ENCODE measurements around the gene KIF3B. TPM values are rescaled to one million over a fixed set of nuclear protein-coding genes. Genes with fewer than 3 reads are reported as not detected.
"Not testable (repeated sequence)": the region's sequence is repeated elsewhere in the genome, so short reads cannot be mapped to it uniquely, and the experiment has no call there.

Gene KIF3B
- total and polyA plus RNA-seq, 2 of the 13 experiments (the other 11 are each of a cell fraction or from before 2014, with no cell fraction given), result 23.6 to 28.8 TPM

DNA sequence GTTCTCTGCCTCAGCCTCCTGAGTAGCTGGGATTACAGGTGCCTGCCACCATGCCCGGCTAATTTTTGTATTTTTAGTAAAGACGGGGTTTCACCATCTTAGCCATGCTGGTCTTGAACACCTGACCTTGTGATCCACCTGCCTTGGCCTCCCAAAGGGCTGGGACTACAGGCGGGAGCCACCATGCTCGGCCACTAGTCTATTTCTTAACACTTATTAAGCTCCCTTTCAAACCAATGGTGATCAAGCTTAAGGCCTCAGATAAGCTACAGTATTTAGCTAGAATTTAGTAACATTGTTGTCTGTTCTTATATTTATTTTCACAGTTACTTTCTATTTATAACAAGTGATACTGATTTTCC, 11.8 kb downstream of the KIF3B start (continued):
- TF ChIP-seq, protein P1, sequence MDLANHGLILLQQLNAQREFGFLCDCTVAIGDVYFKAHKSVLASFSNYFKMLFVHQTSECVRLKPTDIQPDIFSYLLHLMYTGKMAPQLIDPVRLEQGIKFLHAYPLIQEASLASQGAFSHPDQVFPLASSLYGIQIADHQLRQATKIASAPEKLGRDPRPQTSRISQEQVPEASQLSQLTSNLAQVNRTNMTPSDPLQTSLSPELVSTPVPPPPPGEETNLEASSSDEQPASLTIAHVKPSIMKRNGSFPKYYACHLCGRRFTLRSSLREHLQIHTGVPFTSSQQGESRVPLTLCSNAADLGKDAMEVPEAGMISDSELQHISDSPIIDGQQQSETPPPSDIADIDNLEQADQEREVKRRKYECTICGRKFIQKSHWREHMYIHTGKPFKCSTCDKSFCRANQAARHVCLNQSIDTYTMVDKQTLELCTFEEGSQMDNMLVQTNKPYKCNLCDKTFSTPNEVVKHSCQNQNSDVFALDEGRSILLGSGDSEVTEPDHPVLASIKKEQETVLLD (CRISPR knock-in tag; IDR thresholded peaks at IDR 0.05; ENCODE audit: low read depth), result peak; percentile 10; the same call in 1 of the 2 replicates
- TF ChIP-seq ZNF24 (IDR thresholded peaks at IDR 0.05) (peak; percentile 61), ZNF263 (CRISPR knock-in tag; IDR thresholded peaks at IDR 0.05) (0 out of 2 replicates have a peak, but pooled peaks have one; percentile 35), KLF12 (CRISPR knock-in tag; IDR thresholded peaks at IDR 0.05; ENCODE audit: borderline replicate concordance) (peak; percentile 47), ZNF431 (CRISPR knock-in tag; IDR thresholded peaks at IDR 0.05; ENCODE audit: borderline replicate concordance, low read depth) (0 out of 2 replicates have a peak, but pooled peaks have one; percentile 1), ZMYM3 (CRISPR knock-in tag; IDR thresholded peaks at IDR 0.05) (peak; percentile 94), YEATS4 (CRISPR knock-in tag; IDR thresholded peaks at IDR 0.05; ENCODE audit: borderline replicate concordance) (0 out of 2 replicates have a peak, but pooled peaks have one; percentile 43), EHMT2 (IDR thresholded peaks at IDR 0.05; ENCODE audit: borderline replicate concordance, low read depth, low read length) (peak; percentile 89), ZFY (CRISPR knock-in tag; IDR thresholded peaks at IDR 0.05) (peak; percentile 39)
- TF ChIP-seq, protein P2, sequence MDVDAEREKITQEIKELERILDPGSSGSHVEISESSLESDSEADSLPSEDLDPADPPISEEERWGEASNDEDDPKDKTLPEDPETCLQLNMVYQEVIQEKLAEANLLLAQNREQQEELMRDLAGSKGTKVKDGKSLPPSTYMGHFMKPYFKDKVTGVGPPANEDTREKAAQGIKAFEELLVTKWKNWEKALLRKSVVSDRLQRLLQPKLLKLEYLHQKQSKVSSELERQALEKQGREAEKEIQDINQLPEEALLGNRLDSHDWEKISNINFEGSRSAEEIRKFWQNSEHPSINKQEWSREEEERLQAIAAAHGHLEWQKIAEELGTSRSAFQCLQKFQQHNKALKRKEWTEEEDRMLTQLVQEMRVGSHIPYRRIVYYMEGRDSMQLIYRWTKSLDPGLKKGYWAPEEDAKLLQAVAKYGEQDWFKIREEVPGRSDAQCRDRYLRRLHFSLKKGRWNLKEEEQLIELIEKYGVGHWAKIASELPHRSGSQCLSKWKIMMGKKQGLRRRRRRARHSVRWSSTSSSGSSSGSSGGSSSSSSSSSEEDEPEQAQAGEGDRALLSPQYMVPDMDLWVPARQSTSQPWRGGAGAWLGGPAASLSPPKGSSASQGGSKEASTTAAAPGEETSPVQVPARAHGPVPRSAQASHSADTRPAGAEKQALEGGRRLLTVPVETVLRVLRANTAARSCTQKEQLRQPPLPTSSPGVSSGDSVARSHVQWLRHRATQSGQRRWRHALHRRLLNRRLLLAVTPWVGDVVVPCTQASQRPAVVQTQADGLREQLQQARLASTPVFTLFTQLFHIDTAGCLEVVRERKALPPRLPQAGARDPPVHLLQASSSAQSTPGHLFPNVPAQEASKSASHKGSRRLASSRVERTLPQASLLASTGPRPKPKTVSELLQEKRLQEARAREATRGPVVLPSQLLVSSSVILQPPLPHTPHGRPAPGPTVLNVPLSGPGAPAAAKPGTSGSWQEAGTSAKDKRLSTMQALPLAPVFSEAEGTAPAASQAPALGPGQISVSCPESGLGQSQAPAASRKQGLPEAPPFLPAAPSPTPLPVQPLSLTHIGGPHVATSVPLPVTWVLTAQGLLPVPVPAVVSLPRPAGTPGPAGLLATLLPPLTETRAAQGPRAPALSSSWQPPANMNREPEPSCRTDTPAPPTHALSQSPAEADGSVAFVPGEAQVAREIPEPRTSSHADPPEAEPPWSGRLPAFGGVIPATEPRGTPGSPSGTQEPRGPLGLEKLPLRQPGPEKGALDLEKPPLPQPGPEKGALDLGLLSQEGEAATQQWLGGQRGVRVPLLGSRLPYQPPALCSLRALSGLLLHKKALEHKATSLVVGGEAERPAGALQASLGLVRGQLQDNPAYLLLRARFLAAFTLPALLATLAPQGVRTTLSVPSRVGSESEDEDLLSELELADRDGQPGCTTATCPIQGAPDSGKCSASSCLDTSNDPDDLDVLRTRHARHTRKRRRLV (CRISPR knock-in tag; IDR thresholded peaks at IDR 0.05), result peak; percentile 98
- TF ChIP-seq, protein P3, sequence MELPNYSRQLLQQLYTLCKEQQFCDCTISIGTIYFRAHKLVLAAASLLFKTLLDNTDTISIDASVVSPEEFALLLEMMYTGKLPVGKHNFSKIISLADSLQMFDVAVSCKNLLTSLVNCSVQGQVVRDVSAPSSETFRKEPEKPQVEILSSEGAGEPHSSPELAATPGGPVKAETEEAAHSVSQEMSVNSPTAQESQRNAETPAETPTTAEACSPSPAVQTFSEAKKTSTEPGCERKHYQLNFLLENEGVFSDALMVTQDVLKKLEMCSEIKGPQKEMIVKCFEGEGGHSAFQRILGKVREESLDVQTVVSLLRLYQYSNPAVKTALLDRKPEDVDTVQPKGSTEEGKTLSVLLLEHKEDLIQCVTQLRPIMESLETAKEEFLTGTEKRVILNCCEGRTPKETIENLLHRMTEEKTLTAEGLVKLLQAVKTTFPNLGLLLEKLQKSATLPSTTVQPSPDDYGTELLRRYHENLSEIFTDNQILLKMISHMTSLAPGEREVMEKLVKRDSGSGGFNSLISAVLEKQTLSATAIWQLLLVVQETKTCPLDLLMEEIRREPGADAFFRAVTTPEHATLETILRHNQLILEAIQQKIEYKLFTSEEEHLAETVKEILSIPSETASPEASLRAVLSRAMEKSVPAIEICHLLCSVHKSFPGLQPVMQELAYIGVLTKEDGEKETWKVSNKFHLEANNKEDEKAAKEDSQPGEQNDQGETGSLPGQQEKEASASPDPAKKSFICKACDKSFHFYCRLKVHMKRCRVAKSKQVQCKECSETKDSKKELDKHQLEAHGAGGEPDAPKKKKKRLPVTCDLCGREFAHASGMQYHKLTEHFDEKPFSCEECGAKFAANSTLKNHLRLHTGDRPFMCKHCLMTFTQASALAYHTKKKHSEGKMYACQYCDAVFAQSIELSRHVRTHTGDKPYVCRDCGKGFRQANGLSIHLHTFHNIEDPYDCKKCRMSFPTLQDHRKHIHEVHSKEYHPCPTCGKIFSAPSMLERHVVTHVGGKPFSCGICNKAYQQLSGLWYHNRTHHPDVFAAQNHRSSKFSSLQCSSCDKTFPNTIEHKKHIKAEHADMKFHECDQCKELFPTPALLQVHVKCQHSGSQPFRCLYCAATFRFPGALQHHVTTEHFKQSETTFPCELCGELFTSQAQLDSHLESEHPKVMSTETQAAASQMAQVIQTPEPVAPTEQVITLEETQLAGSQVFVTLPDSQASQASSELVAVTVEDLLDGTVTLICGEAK (IDR thresholded peaks at IDR 0.05), result 0 out of 2 replicates have a peak, but pooled peaks have one; percentile 2
- TF ChIP-seq, protein P3 (CRISPR knock-in tag; IDR thresholded peaks at IDR 0.05), result not testable (repeated sequence)
- TF ChIP-seq, protein P4, sequence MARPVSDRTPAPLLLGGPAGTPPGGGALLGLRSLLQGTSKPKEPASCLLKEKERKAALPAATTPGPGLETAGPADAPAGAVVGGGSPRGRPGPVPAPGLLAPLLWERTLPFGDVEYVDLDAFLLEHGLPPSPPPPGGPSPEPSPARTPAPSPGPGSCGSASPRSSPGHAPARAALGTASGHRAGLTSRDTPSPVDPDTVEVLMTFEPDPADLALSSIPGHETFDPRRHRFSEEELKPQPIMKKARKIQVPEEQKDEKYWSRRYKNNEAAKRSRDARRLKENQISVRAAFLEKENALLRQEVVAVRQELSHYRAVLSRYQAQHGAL (CRISPR knock-in tag; IDR thresholded peaks at IDR 0.05; ENCODE audit: not compliant biosample characterization), result peak; percentile 61
